Measurements from ENCODE around the gene ADAMTS6.

DNA sequence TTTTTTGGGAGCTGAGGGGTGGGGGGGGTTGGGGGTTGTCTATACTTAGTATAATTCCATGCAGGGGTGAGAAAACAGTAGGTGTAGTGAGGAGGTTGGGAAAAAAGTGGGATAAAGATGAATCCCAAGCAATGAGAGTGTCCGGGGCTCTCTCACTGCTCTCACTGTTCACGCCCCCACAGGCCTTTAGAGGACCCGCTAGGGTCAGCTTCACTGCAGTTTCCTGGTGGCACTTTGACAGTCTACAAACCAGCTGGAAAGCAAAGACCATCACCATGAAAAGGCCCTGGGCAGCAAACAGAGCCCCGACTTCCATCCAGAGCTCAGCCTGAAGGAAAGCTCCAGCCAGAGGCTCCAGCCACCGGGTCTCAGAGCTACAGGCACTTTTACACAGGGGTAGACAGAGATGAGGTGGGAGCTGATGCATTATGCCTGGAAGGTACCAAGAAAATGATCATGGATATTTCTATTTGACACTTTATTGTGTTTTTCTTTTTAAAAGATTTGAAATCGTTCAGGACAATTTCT, 355.1 kb downstream of the ADAMTS6 start:
- TF ChIP-seq, protein P1, sequence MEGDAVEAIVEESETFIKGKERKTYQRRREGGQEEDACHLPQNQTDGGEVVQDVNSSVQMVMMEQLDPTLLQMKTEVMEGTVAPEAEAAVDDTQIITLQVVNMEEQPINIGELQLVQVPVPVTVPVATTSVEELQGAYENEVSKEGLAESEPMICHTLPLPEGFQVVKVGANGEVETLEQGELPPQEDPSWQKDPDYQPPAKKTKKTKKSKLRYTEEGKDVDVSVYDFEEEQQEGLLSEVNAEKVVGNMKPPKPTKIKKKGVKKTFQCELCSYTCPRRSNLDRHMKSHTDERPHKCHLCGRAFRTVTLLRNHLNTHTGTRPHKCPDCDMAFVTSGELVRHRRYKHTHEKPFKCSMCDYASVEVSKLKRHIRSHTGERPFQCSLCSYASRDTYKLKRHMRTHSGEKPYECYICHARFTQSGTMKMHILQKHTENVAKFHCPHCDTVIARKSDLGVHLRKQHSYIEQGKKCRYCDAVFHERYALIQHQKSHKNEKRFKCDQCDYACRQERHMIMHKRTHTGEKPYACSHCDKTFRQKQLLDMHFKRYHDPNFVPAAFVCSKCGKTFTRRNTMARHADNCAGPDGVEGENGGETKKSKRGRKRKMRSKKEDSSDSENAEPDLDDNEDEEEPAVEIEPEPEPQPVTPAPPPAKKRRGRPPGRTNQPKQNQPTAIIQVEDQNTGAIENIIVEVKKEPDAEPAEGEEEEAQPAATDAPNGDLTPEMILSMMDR (IDR thresholded peaks at IDR 0.05), result no peak
- TF ChIP-seq POLR2AphosphoS5 (IDR thresholded peaks at IDR 0.05), result no peak
- no peak for TF ChIP-seq POLR2A (IDR thresholded peaks at IDR 0.05)
